Body of pancreas (tissue), 4 donors: ENCODE results near the gene SKIC3.

Experiments used
- CTCF ChIP-seq, 7 experiments: fragments of 450-650 bp in 4 of 7; fragments of 200-600 bp in 3 of 7; sonication (generic) in 3 of 7; IDR thresholded peaks; one replicate each; pipeline ENCODE4 v1.5.1; 2016 to 2019; ENCODE audit warnings: antibody characterized with exemption in 7 of 7
- POLR2A ChIP-seq, 3 donors: fragments of 450-650 bp; IDR thresholded peaks; one replicate each; pipeline ENCODE4 v1.6.1; 2016; ENCODE audit warnings: antibody characterized with exemption in 3 of 3, mild to moderate bottlenecking in 2 of 3

- no peak for TF ChIP-seq POLR2A (IDR thresholded peaks at IDR 0.05)
- no peak for TF ChIP-seq CTCF (IDR thresholded peaks at IDR 0.05)
Observed at GRCh38 chr5:95595289-95595931, 40.6 kb upstream of the SKIC3 start.
